Measurements from ENCODE around the gene DDX20. TPM values are rescaled to one million over a fixed set of nuclear protein-coding genes. Genes with fewer than 3 reads are reported as not detected.

Gene DDX20
- total RNA-seq, 1 experiment from 2014 or later = 22.2 TPM

DNA sequence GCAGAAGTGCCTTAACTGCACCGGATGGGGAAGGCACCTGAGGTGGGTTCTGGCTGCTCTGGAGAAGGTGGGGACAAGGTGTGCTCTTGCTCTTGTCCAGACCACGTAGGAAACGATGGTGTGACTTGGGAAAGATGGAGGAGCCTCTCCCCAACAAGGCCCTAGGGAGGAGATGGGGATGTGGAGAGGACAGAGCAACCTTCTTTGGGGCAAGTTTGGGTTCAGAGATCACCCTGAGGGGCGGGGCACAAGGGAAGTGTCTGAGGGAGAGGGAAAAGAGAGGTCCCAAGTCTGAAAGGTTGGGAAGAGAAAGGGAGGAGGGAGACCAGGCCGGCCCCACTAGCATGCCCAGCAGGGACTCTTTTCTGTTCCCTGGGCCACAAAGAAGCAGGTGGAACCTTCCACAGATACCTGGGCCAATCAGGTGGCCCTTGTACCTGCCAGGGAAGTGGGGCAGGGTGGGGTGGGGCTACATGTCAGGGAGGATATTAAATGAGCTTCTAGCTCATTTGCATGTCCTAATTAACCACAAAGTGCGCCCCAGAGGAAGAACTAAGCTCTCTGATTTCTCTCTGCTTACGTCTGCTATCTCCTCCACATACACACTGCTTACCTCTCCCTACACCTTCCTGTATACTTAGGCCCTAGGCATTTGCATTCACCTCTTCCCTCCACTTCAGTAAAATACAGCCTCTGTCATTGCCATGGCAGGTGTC, 32.5 kb upstream of the DDX20 start:
- Histone ChIP-seq H3K9ac (ENCODE audit: low read length) (no peak overlapping the region), H3K9me2 (replicated peaks; ENCODE audit: low read length) (no peaks in the 10 kb centered on the region), H3K4me3 (ENCODE audit: low read length) (no peak overlapping the region), H3K36me3 (ENCODE audit: low read depth, low read length) (no peaks in the 10 kb centered on the region), H3K4me1 (ENCODE audit: insufficient read depth, low read length) (peaks cover 15% of the 10 kb centered on the region), H4K20me1 (ENCODE audit: low read length) (no peaks in the 10 kb centered on the region), H3F3A (ENCODE audit: low read length, unreplicated experiment) (no peaks in the 10 kb centered on the region), H2AFZ (ENCODE audit: low read length) (no peak overlapping the region), H3K4me2 (ENCODE audit: low read length) (no peak overlapping the region), H3K79me2 (ENCODE audit: low read length) (no peaks in the 10 kb centered on the region), H3K9me3 (ENCODE audit: low read length) (no peaks in the 10 kb centered on the region), H3K27me3 (ENCODE audit: low read length) (no peaks in the 10 kb centered on the region), H3K27ac (ENCODE audit: low read length) (no peak overlapping the region)
- no peak for ATAC-seq
- BruUV-seq (replicated peaks) = no TSS peak
- CTCF ChIA-PET = no interaction called here
- no peak for DNase-seq
- POLR2A ChIA-PET (ENCODE audit: unreplicated experiment) = no interaction called here
- no peak for TF ChIP-seq EZH2 (IDR thresholded peaks at IDR 0.05; ENCODE audit: low read length, unreplicated experiment)
- TF ChIP-seq CTCF (conservative IDR thresholded peaks at IDR 0.05; ENCODE audit: low read depth, low read length) = no peak
- no peak for TF ChIP-seq EZH2phosphoT487 (IDR thresholded peaks at IDR 0.05; ENCODE audit: borderline replicate concordance, low read length)
- intact Hi-C loops (cut with micrococcal nuclease) = no loop called here

GRCh38 chr1:111723871-111724270, 31.8 kb upstream of the DDX20 start:
- DNase-seq = no peak
- Histone ChIP-seq H3K4me1 (ENCODE audit: insufficient read depth, low read length) (peaks cover 15% of the 10 kb centered on the region), H3F3A (ENCODE audit: low read length, unreplicated experiment) (no peaks in the 10 kb centered on the region), H3K79me2 (ENCODE audit: low read length) (no peaks in the 10 kb centered on the region), H3K36me3 (ENCODE audit: low read depth, low read length) (no peaks in the 10 kb centered on the region), H3K9me3 (ENCODE audit: low read length) (no peaks in the 10 kb centered on the region), H3K27me3 (ENCODE audit: low read length) (no peaks in the 10 kb centered on the region), H4K20me1 (ENCODE audit: low read length) (no peaks in the 10 kb centered on the region), H3K4me2 (ENCODE audit: low read length) (no peak overlapping the region), H3K4me3 (ENCODE audit: low read length) (no peak overlapping the region), H3K9me2 (replicated peaks; ENCODE audit: low read length) (no peaks in the 10 kb centered on the region), H3K27ac (ENCODE audit: low read length) (no peak overlapping the region), H2AFZ (ENCODE audit: low read length) (no peak overlapping the region), H3K9ac (ENCODE audit: low read length) (no peak overlapping the region)
- no TSS peak for BruUV-seq (replicated peaks)
- ChIA-PET CTCF (no interaction called here), POLR2A (ENCODE audit: unreplicated experiment) (no interaction called here)
- no peak for ATAC-seq
- intact Hi-C loops (cut with micrococcal nuclease) = no loop called here
- TF ChIP-seq EZH2 (IDR thresholded peaks at IDR 0.05; ENCODE audit: low read length, unreplicated experiment) = no peak
- TF ChIP-seq EZH2phosphoT487 (IDR thresholded peaks at IDR 0.05; ENCODE audit: borderline replicate concordance, low read length) = no peak
- no peak for TF ChIP-seq CTCF (conservative IDR thresholded peaks at IDR 0.05; ENCODE audit: low read depth, low read length)

DNA sequence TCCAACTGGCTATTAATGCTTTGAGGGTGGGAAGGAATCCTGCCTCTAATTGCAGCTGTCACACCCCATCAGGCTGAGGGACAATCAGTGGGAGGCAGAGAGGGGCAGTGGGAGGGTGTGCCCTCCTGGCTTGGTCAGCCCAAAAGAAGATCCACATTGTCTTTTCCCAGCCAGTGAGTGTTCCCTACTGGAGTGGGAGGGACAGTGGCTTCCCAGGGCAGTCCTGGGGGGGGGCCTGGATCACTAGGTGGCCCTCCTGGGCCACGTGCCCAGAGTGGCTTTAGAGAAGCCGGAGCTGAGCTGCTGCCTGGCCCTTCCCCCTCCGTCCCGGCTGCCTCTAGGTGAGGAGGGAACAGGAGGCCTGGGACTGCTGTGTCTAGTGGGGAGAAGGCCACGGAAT, 30.5 kb upstream of the DDX20 start:
- Histone ChIP-seq H3K4me3 (ENCODE audit: low read length) (no peak overlapping the region), H3K79me2 (ENCODE audit: low read length) (no peaks in the 10 kb centered on the region), H3F3A (ENCODE audit: low read length, unreplicated experiment) (no peaks in the 10 kb centered on the region), H2AFZ (ENCODE audit: low read length) (no peak overlapping the region), H3K27ac (ENCODE audit: low read length) (no peak overlapping the region), H3K36me3 (ENCODE audit: low read depth, low read length) (no peaks in the 10 kb centered on the region), H3K9ac (ENCODE audit: low read length) (no peak overlapping the region), H3K9me2 (replicated peaks; ENCODE audit: low read length) (no peaks in the 10 kb centered on the region), H3K4me1 (ENCODE audit: insufficient read depth, low read length) (peaks cover 15% of the 10 kb centered on the region), H3K9me3 (ENCODE audit: low read length) (no peaks in the 10 kb centered on the region), H4K20me1 (ENCODE audit: low read length) (no peaks in the 10 kb centered on the region), H3K4me2 (ENCODE audit: low read length) (no peak overlapping the region), H3K27me3 (ENCODE audit: low read length) (no peaks in the 10 kb centered on the region)
- TF ChIP-seq EZH2phosphoT487 (IDR thresholded peaks at IDR 0.05; ENCODE audit: borderline replicate concordance, low read length) = no peak
- TF ChIP-seq CTCF (conservative IDR thresholded peaks at IDR 0.05; ENCODE audit: low read depth, low read length) = no peak
- no peak for TF ChIP-seq EZH2 (IDR thresholded peaks at IDR 0.05; ENCODE audit: low read length, unreplicated experiment)
- ChIA-PET POLR2A (ENCODE audit: unreplicated experiment) (no interaction called here), CTCF (no interaction called here)
- intact Hi-C loops (cut with micrococcal nuclease) = no loop called here
- BruUV-seq (replicated peaks) = no TSS peak
- ATAC-seq (no peak), DNase-seq (no peak)

Measured in PC-3 (cell line).